Stimulated activated CD4-positive, alpha-beta T cell treated with anti-CD3 and anti-CD28 coated beads, TNF-alpha, amount 100 ng/mL, for 48 hours (primary cell): ENCODE data around the gene RXYLT1.
A peak's percentile ranks its signal among the peaks of the same experiment; 100 is the strongest.
"Not testable (repeated sequence)": the region's sequence is repeated elsewhere in the genome, so short reads cannot be mapped to it uniquely, and the experiment has no call there.

Source experiments
- DNase-seq, 3 donors: peaks; one replicate each; pipeline ENCODE4 v3.0.0-alpha.2; 2020; ENCODE audit warnings: low read depth in 3 of 3

Gene RXYLT1

DNA sequence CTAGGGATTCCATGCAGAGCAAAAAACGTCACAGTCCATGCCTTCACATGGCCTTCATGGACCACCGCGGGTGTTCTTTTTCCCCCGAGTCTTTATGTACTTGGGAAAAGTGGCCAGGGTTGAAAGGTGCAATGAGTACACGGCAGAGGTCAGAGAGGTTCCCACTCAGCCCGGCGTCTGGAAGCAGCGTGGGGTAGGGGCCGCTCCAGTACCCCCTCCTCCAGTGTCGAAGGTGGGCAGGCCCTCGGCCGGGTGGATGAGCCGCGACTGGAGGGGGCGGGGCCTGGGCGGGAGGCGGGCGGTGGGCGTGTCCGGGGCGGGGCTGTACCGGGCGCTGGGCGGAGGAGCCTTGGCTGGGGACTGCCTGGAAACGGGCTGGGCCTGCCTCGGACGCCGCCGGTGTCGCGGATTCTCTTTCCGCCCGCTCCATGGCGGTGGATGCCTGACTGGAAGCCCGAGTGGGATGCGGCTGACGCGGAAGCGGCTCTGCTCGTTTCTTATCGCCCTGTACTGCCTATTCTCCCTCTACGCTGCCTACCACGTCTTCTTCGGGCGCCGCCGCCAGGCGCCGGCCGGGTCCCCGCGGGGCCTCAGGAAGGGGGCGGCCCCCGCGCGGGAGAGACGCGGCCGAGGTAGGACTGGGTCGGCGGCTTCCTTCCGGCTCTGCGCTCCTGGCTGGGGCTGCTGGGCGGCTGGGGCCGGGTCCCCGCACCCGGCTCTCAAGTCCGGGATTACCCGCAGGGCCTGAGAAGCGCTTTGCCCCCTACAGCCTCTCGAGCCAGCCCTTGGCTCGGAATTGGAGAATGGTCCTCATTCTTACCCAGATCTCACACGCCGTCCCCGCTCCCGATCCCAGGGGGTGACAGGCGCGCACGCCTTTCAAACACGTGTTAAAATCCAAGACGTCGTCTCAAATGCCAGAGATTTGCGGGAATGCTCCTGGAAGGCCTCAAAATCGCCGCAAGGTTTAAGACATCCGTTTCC lies at the start of gene RXYLT1:
RXYLT1 (plus strand) TSS at position 412 of the 984 bp plus-strand sequence; CDS start at position 464, 52 bp downstream.
- DNase-seq: peak; percentile 73 to 82 (median 77)

GRCh38 chr12:63732779-63733178 lies 46.9 kb upstream of the RXYLT1 start:
- not testable (repeated sequence) for DNase-seq

GRCh38 chr12:63733585-63733984 lies 46.1 kb upstream of the RXYLT1 start:
- DNase-seq: not testable (repeated sequence)

DNA sequence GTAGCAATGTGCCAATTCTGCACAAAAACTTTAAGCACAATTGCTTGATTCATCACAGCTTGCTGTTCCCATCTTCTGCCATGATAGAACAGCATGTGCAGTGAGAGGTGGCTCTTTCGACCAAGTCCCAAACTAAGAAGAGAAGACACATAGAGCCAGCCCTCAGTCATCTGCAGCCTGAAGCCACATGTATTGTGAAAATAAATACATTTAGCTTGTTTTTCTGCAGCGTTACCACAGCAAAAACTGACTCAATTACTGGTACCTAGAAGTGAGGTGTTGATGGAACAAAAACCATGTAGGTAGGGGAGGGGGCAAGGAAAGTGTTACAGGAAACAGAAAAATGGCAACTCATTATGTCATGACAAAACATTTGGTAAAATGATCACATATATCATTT lies 39.2 kb upstream of the RXYLT1 start:
- DNase-seq: not testable (repeated sequence)

DNA sequence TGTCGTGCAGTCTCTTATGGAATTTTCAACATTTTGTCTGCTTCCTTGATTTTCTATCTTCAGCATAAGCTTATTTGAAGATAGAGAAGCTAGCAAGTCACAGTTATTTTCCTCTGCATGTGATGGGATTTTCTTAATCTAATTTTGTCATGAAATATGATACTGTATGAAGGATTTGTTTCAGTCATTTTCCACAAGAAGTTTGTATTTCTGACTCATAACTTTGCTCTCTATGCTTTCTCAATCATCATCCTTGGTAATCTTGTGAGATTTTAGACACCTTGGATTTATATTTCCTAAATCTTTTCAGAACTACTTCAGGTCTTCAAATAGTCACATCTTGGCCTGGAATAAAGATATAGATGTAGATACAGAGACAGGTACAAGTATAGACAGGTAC lies 38.3 kb upstream of the RXYLT1 start:
- DNase-seq: not testable (repeated sequence)

GRCh38 chr12:63744110-63744509 lies 35.6 kb upstream of the RXYLT1 start:
- DNase-seq: not testable (repeated sequence)

GRCh38 chr12:63746470-63746869 lies 33.2 kb upstream of the RXYLT1 start:
- not testable (repeated sequence) for DNase-seq

DNA sequence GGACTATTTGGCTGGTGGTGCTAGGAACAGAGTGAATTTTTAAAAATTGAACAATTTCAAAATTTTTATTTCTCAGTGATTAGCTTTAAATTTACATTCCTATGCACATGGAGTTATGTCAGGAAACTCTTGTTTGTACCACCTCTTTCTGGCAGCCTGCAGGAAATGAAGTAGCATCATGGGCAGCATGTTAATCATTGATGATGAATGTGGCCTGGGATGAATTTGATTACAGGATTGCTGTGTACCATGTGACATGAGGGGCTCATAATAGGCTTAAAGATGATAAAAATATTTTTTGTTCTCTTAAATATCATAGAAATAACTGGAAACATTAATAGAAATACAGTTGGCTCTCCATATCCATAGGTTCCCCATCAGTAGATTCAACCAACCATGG lies 32.6 kb upstream of the RXYLT1 start:
- DNase-seq: not testable (repeated sequence)

GRCh38 chr12:63747553-63747952 lies 32.2 kb upstream of the RXYLT1 start:
- DNase-seq: no peak

DNA sequence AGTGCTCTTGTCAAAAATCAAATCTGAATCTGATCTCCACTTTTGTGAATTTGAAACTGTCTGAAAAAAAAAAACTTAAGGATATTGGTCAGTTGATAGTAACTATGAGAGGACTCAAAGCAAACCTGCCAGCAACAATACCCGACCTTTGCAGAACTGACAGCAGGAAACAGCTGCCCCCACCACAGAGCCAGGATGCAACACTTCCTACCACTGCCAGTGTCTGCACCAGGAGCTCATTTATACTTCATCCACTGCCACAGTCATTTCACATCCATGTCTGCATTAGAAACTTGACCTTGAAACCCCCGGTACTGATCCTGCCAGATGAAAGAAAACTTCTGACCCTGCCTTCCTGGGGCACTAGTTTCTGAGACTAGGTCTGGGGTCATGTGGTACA lies 27.4 kb upstream of the RXYLT1 start:
- DNase-seq: no peak

GRCh38 chr12:63752841-63753240 lies 26.9 kb upstream of the RXYLT1 start:
- no peak for DNase-seq

- no peak for DNase-seq
Observed at GRCh38 chr12:63753743-63754142, 26.0 kb upstream of the RXYLT1 start.

DNA sequence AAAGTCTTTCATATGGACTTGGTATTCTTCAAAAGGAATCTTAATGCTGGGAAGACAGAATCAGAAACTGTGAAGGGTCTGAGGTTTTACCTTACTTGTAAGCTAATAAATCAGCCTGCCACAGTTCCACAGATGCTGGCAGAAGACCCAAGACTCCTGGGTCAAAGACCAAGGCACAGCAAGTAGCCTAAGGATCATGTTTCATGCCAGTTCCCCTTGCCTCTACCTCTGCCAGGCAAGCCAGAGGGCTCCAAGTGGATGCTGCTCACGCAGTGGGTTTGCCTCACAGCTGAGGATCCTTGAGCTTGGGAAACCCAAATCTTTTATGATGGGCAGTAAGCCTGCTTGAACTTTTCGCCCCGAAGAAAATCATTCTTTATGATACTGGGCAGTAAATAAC lies 15.2 kb upstream of the RXYLT1 start:
- DNase-seq: no peak

GRCh38 chr12:63766498-63766897 lies 13.2 kb upstream of the RXYLT1 start:
- no peak for DNase-seq

DNA sequence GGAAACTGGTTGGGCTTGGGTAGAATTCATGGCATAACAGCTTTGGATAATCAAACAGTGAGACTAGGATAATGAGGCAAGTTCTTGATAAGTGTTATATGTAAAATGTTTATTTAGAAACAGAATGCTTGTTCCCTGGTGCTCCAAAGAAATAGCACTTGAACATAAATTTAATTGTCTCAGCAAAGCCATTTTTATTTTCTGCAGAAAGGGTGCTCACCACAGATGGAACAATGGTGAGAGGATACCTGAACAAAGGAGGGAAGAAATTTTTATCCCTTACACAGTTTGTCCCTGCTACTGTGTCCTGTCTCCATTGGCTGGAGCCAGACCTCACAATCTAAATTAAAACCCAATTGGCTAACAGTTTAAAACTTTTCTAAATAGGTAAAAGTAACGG lies 9.3 kb upstream of the RXYLT1 start:
- DNase-seq: no peak

DNA sequence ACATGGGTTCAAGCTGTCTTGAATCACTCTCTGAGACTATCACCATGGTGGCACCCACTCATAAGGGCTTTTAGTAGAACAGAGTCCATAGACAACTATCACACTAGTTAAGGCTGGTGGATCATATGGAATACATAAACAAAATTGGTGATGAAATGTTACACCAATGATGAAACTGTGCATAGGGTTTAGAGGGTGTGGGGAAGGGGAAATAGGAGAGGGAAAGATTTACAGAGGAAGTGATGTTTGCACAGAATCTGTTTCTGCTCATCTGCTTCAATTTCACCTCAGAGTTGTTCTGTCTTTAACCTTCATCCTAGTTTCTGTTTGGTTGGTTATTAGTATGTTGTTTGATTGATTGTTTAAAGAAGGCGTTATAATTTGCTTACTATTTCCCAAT lies 2.4 kb upstream of the RXYLT1 start:
- no peak for DNase-seq

- DNase-seq: no peak
Observed at GRCh38 chr12:63782466-63782865, 2.8 kb downstream of the RXYLT1 start.

GRCh38 chr12:63787306-63787705 lies 7.6 kb downstream of the RXYLT1 start:
- DNase-seq: no peak

- DNase-seq: no peak
Observed at GRCh38 chr12:63790608-63790945, 10.9 kb downstream of the RXYLT1 start.

- DNase-seq: no peak
Observed at GRCh38 chr12:63792338-63792737, 12.6 kb downstream of the RXYLT1 start.

DNA sequence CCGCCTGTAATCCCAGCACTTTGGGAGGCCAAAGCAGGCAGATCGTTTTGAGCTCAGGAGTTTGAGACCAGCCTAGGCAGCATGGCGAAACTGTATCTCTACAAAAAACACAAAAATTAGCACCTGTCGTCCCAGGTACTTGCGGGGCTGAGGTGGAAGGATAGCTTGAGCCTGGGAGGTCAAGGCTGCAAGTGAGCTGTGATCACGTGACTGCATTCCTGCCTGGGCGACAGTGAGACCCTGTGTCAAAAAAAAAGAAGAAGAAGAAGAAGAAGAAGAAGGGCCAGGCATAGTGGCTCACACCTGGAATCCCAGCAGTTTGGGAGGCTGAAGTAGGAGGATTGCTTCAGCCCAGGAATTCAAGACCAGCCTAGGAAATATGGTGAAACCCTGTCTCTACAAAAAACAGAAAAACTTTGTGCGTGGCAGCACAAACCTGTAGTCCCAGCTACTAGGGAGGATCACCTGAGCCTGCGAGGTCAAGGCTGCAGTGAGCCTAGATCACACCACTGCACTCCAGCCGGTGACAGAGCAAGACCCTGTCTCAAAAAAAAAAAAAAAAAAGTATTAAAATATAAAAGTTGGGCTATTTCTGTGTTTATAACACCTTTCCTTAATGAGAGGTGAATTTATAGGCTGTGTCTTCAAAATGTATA lies 15.5 kb downstream of the RXYLT1 start:
- no peak for DNase-seq

- DNase-seq: no peak
Observed at GRCh38 chr12:63795944-63796343, 16.2 kb downstream of the RXYLT1 start.

GRCh38 chr12:63802012-63802608 lies 22.4 kb downstream of the RXYLT1 start:
- no peak for DNase-seq
